Activated T-cell treated with anti-CD3 and anti-CD28 coated beads for 1 hour (primary cell): Measurements from ENCODE around the gene SERAC1.

ENCODE experiments used
- DNase-seq: peaks from one replicate; pipeline ENCODE4 v3.0.0-alpha.2; 2020; ENCODE audit warnings: low read depth

SERAC1 gene

GRCh38 chr6:158077676-158078075 lies 90.4 kb downstream of the SERAC1 start:
- no peak for DNase-seq

- DNase-seq: no peak
Measured at GRCh38 chr6:158076548-158076947, 91.5 kb downstream of the SERAC1 start.

GRCh38 chr6:158073776-158074175 lies 94.3 kb downstream of the SERAC1 start:
- no peak for DNase-seq

GRCh38 chr6:158072083-158072721 lies 95.9 kb downstream of the SERAC1 start:
- DNase-seq: peak; percentile 55

GRCh38 chr6:158071121-158072082 lies 96.7 kb downstream of the SERAC1 start:
- DNase-seq: no peak

- no peak for DNase-seq
Measured at GRCh38 chr6:158070513-158070912, 97.5 kb downstream of the SERAC1 start.

GRCh38 chr6:158069800-158070195 lies 98.3 kb downstream of the SERAC1 start:
- DNase-seq: no peak

- DNase-seq: no peak
Measured at GRCh38 chr6:158068893-158069799, 98.9 kb downstream of the SERAC1 start.

GRCh38 chr6:158068156-158068892 lies 99.7 kb downstream of the SERAC1 start:
- DNase-seq: no peak

GRCh38 chr6:158067436-158068015 lies 100.5 kb downstream of the SERAC1 start:
- DNase-seq: no peak

- DNase-seq: no peak
Measured at GRCh38 chr6:158066136-158066781, 101.8 kb downstream of the SERAC1 start.

GRCh38 chr6:158064725-158065251 lies 103.3 kb downstream of the SERAC1 start:
- DNase-seq: no peak

GRCh38 chr6:158063736-158064135 lies 104.3 kb downstream of the SERAC1 start:
- no peak for DNase-seq

- no peak for DNase-seq
Measured at GRCh38 chr6:158061709-158062461, 106.2 kb downstream of the SERAC1 start.

GRCh38 chr6:158061361-158061708 lies 106.7 kb downstream of the SERAC1 start:
- DNase-seq: no peak

GRCh38 chr6:158060455-158061360 lies 107.4 kb downstream of the SERAC1 start:
- no peak for DNase-seq
